Neuronal stem cell (in vitro differentiated cells): ENCODE results near the gene HDAC4.

Experiments
- DNase-seq: peaks from one replicate; pipeline ENCODE4 v3.0.0-alpha.2; 2013; ENCODE audit warnings: low spot score
- H2AFZ ChIP-seq: one replicate; pipeline ENCODE4 v1.6.1; 2013; ENCODE audit warnings: mild to moderate bottlenecking, low read length, inconsistent platforms
- H2AK5ac ChIP-seq: 2 replicates; pipeline ENCODE4 v1.6.1; 2013; ENCODE audit warnings: low read depth, mild to moderate bottlenecking, inconsistent platforms, low read length, moderate library complexity, mixed read lengths
- H2BK120ac ChIP-seq: 2 replicates; pipeline ENCODE4 v1.6.1; 2013; ENCODE audit warnings: low read depth, mild to moderate bottlenecking, inconsistent platforms, low read length, moderate library complexity, mixed read lengths
- H2BK12ac ChIP-seq: one replicate; pipeline ENCODE4 v1.6.1; 2013; ENCODE audit warnings: low read length, inconsistent platforms
- H2BK15ac ChIP-seq: 2 replicates; pipeline ENCODE4 v1.6.1; 2013; ENCODE audit warnings: mild to moderate bottlenecking, low read length, inconsistent platforms, mixed read lengths
- H2BK5ac ChIP-seq: one replicate; pipeline ENCODE4 v1.6.1; 2013; ENCODE audit warnings: inconsistent platforms, mild to moderate bottlenecking, low read length, moderate library complexity
- H3K14ac ChIP-seq: one replicate; pipeline ENCODE4 v1.6.1; 2013; ENCODE audit warnings: low read length, inconsistent platforms
- H3K18ac ChIP-seq: 2 replicates; pipeline ENCODE4 v1.6.1; 2013; ENCODE audit warnings: low read length, inconsistent platforms
- H3K23ac ChIP-seq: 2 replicates; pipeline ENCODE4 v1.6.1; 2013; ENCODE audit warnings: low read depth, mild to moderate bottlenecking, mixed read lengths, low read length, inconsistent platforms; ENCODE audit not compliant: poor library complexity
- H3K27ac ChIP-seq: replicated peaks from 3 replicates; pipeline ENCODE4 v1.5.1; 2013; ENCODE audit warnings: low read length, inconsistent platforms
- H3K27me3 ChIP-seq, 3 experiments: 2 replicates each; pipeline ENCODE4 v1.6.1; 2013; ENCODE audit warnings: low read length in 3 of 3, mild to moderate bottlenecking in 2 of 3, inconsistent platforms in 1 of 3, low read depth in 1 of 3, mixed read lengths in 1 of 3, moderate library complexity in 1 of 3; ENCODE audit not compliant: control insufficient read depth in 3 of 3, insufficient read depth in 3 of 3
- H3K36me3 ChIP-seq, 2 donors: replicated peaks in 1 of 2; 2 replicates each; pipeline ENCODE4 v1.6.1; 2013; ENCODE audit warnings: low read length in 2 of 2; ENCODE audit not compliant: control insufficient read depth in 2 of 2, insufficient read depth in 2 of 2
- H3K4ac ChIP-seq: 2 replicates; pipeline ENCODE4 v1.6.1; 2013; ENCODE audit warnings: inconsistent platforms, mild to moderate bottlenecking, low read length, moderate library complexity
- H3K4me1 ChIP-seq, 2 donors: 1 replicate in 1 of 2; 2 replicates in 1 of 2; pipeline ENCODE4 v1.6.1; 2013; ENCODE audit warnings: low read length in 2 of 2, low read depth in 1 of 2; ENCODE audit not compliant: control insufficient read depth in 2 of 2, insufficient read depth in 1 of 2
- H3K4me2 ChIP-seq: one replicate; pipeline ENCODE4 v1.6.1; 2013; ENCODE audit warnings: mild to moderate bottlenecking, low read length, inconsistent platforms; ENCODE audit not compliant: insufficient read depth, poor library complexity, severe bottlenecking
- H3K4me3 ChIP-seq, 2 donors: 2 replicates each; pipeline ENCODE4 v1.5.1; 2013; ENCODE audit warnings: low read length in 2 of 2, mild to moderate bottlenecking in 2 of 2, inconsistent platforms in 1 of 2, moderate library complexity in 1 of 2
- H3K79me1 ChIP-seq: one replicate; pipeline ENCODE4 v1.6.1; 2013; ENCODE audit warnings: low read depth, mild to moderate bottlenecking, inconsistent platforms, low read length, moderate library complexity
- H3K9ac ChIP-seq: one replicate; pipeline ENCODE4 v1.6.1; 2013; ENCODE audit warnings: mild to moderate bottlenecking, low read depth, low read length, inconsistent platforms; ENCODE audit not compliant: poor library complexity
- H3K9me3 ChIP-seq, 2 donors: replicated peaks in 1 of 2; 2 replicates each; pipeline versions ENCODE3 to v1.6.1; 2013; ENCODE audit warnings: low read length in 2 of 2, mild to moderate bottlenecking in 2 of 2, inconsistent platforms in 1 of 2, low read depth in 1 of 2, mixed read lengths in 1 of 2, moderate library complexity in 1 of 2; ENCODE audit not compliant: control insufficient read depth in 2 of 2, insufficient read depth in 1 of 2
- H4K8ac ChIP-seq: one replicate; pipeline ENCODE4 v1.6.1; 2013; ENCODE audit warnings: low read depth, mild to moderate bottlenecking, inconsistent platforms, low read length, moderate library complexity
- H4K91ac ChIP-seq: one replicate; pipeline ENCODE4 v1.6.1; 2013; ENCODE audit warnings: low read length, low read depth, mild to moderate bottlenecking, inconsistent platforms; ENCODE audit not compliant: poor library complexity
- WGBS, 2 donors: extraction: QIAGEN DNeasy Blood & Tissue Kit; methylation state at CpG; one replicate each; pipeline ENCODE4 v1.1.7; 2013; ENCODE audit warnings: missing lambda C conversion rate in 2 of 2, mixed read lengths in 1 of 2; ENCODE audit not compliant: insufficient read length in 2 of 2, insufficient replicate concordance in 1 of 2; ENCODE audit errors: extremely low coverage in 2 of 2; 5-methylcytosine and 5-hydroxymethylcytosine counted together

Gene HDAC4

GRCh38 chr2:239004274-239005015 lies 396.4 kb downstream of the HDAC4 start:
- Histone ChIP-seq H3K4ac (no peak overlapping the region), H3K4me2 (no peak overlapping the region), H3K18ac (no peak overlapping the region), H3K9me3 (peaks cover 0 to 6% of the 10 kb centered on the region in 2 donors), H2BK12ac (no peak overlapping the region), H2AFZ (no peak overlapping the region), H3K9ac (peak overlapping the region; percentile 26), H2BK120ac (no peak overlapping the region), H3K36me3 (no peaks in the 10 kb centered on the region), H3K27ac (no peak overlapping the region), H3K14ac (no peak overlapping the region), H3K23ac (no peak overlapping the region), H3K79me1 (no peaks in the 10 kb centered on the region), H2AK5ac (no peak overlapping the region), H2BK15ac (peak overlapping the region; percentile 12), H3K27me3 (peaks cover 0 to 12% (median 0%) of the 10 kb centered on the region in 3 experiments), H2BK5ac (no peak overlapping the region), H4K8ac (no peak overlapping the region), H4K91ac (no peak overlapping the region), H3K4me3 (no peak overlapping the region), H3K4me1 (peaks cover 0 to 11% of the 10 kb centered on the region in 2 donors)
- no CpG with 5 or more reads among the region's 19 CpGs for whole genome bisulfite sequencing, 2 donors
- DNase-seq, result no peak

DNA sequence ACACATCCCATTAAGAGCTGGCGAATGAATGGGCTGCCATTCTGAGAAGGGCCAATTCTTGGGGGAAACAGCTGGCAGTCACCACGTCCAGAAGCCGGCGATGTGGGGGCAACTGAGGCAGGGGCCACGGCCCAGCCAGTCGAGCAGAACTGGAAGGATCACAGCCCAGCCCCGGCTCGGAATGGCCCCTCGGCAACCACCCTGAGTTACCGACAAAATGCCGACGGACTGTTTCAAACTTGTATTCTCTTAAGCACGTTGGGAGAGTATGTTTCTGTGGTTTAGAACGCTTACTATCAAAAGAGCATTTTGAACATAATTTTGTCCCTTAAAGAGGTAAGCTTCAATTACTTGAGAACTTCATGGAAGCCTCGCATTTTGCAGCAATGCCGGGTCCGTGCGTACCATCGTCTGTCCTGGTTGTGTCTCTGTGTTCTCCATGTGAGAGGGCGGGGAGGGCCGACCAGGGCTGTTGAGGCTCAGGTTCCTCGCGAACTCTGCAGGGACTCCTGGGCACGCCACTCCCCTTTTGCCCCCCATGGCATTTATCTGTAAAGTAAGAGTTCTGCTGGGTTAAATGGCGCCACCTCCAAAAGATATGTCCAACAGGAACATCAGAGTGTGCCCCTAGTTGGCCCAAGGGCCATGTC lies 397.1 kb downstream of the HDAC4 start:
- Histone ChIP-seq H3K18ac (no peak overlapping the region), H3K4me3 (no peak overlapping the region), H3K23ac (no peak overlapping the region), H3K4ac (no peak overlapping the region), H3K9ac (no peak overlapping the region), H2BK15ac (peak overlapping the region; percentile 12), H4K91ac (no peak overlapping the region), H3K4me1 (peaks cover 0 to 5% of the 10 kb centered on the region in 2 donors), H3K9me3 (peaks cover 0 to 6% of the 10 kb centered on the region in 2 donors), H3K79me1 (no peaks in the 10 kb centered on the region), H3K4me2 (no peak overlapping the region), H4K8ac (no peak overlapping the region), H3K27ac (no peak overlapping the region), H3K14ac (no peak overlapping the region), H3K36me3 (no peaks in the 10 kb centered on the region), H2BK12ac (no peak overlapping the region), H3K27me3 (peaks cover 0 to 8% (median 0%) of the 10 kb centered on the region in 3 experiments), H2AK5ac (no peak overlapping the region), H2BK120ac (no peak overlapping the region), H2AFZ (no peak overlapping the region), H2BK5ac (no peak overlapping the region)
- DNase-seq, result no peak
- no CpG with 5 or more reads among the region's 25 CpGs for WGBS, 2 donors

DNA sequence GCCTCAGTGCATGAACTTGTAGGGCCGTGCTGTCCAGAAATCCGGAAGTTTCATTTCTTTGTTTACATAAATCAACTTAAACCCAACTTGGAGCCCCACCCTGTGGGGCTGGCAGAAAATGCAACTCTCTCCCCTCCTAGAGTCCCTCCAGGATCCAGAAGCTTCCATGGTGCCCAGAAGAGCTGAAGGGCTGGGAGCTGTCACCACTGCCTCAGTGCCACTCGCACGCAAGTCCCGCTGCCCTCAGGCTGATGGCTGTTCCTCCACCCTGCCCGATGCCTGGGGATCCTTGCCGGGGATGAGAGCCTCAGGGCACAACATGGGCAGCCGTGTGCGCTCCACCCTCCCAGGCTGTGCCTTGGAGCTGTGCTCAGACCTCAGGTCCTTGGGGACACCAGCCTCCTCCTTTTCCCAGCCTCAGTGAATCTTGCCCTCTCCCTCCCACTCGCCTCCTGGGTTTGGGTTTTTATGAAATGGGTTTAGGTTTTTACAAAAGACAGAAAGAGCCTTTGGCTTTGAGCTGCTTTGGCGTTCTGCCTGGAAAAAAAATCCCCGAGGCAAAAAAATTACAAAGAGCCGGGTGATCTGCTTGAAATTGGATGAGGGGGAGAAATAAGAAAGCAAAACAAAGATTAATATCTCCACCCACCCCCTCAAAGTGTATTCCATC lies 397.7 kb downstream of the HDAC4 start:
- Histone ChIP-seq H3K18ac (peak overlapping the region; percentile 39), H3K23ac (peak overlapping the region; percentile 71), H3K36me3 (no peaks in the 10 kb centered on the region), H4K8ac (no peak overlapping the region), H3K14ac (no peak overlapping the region), H2BK12ac (no peak overlapping the region), H4K91ac (no peak overlapping the region), H3K27me3 (peaks cover 0 to 8% (median 0%) of the 10 kb centered on the region in 3 experiments), H3K9ac (no peak overlapping the region), H2BK120ac (no peak overlapping the region), H3K27ac (no peak overlapping the region), H3K4me2 (no peak overlapping the region), H3K9me3 (peaks cover 0 to 6% of the 10 kb centered on the region in 2 donors), H3K4me3 (no peak overlapping the region), H3K4me1 (no peaks in the 10 kb centered on the region), H3K4ac (no peak overlapping the region), H2AFZ (no peak overlapping the region), H2AK5ac (no peak overlapping the region), H2BK15ac (no peak overlapping the region), H2BK5ac (no peak overlapping the region), H3K79me1 (no peaks in the 10 kb centered on the region)
- no CpG with 5 or more reads among the region's 13 CpGs for WGBS, 2 donors
- DNase-seq, result no peak

DNA sequence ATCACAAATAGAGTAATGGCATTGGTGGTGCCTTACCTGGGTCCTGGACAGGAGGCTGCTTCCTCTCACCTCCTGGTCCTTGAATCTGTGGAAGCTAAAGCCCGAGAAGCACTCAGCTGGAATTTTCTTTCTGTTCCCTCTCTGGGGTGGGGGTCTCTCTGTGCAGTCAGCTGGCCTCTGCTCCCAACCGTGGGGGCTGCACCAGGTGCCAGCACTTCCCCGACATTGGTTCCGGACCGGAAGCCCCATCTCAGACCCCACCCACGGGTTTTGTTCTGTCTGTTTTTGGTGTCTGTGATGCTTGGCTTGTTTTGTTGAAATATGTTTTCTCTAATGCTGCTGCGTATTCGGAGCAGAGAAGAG lies 398.2 kb downstream of the HDAC4 start:
- Histone ChIP-seq H3K4me3 (peak overlapping the region in 1 of 2 donors; percentile 67), H3K27me3 (peaks cover 0 to 10% (median 0%) of the 10 kb centered on the region in 3 experiments), H3K4me1 (no peaks in the 10 kb centered on the region), H3K79me1 (no peaks in the 10 kb centered on the region), H3K23ac (peak overlapping the region; percentile 45), H3K18ac (no peak overlapping the region), H2AFZ (no peak overlapping the region), H2BK15ac (no peak overlapping the region), H2BK5ac (no peak overlapping the region), H3K14ac (no peak overlapping the region), H3K4me2 (no peak overlapping the region), H2BK12ac (no peak overlapping the region), H4K91ac (no peak overlapping the region), H3K9ac (no peak overlapping the region), H3K36me3 (no peaks in the 10 kb centered on the region), H3K4ac (no peak overlapping the region), H2BK120ac (no peak overlapping the region), H2AK5ac (no peak overlapping the region), H3K27ac (no peak overlapping the region), H4K8ac (no peak overlapping the region), H3K9me3 (peaks cover 0 to 6% of the 10 kb centered on the region in 2 donors)
- DNase-seq, result no peak
- WGBS, 2 donors, result no CpG with 5 or more reads among the region's 8 CpGs
